PC-3 (cell line): Measurements from ENCODE around the gene PTTG1IP2. TPM values are rescaled to one million over a fixed set of nuclear protein-coding genes. Genes with fewer than 3 reads are reported as not detected.

Experiments
- ATAC-seq: fragments of 200-7000 bp; cut with Tn5 transposase; 2 replicates; pipeline ENCODE4 v1.9.1; 2020; ENCODE audit warnings: mild to moderate bottlenecking, moderate library complexity
- BruUV-seq: library from RNA; stranded (reverse); fragments of 400-500 nt; replicated peaks from 2 replicates; lab custom pipeline; 2021; lab: Mats Ljungman, UMichigan
- CTCF ChIA-PET: fragments of 300-600 bp; sonication (Branson Sonifier 250); formaldehyde crosslinking; loops from one replicate; lab custom pipeline; 2022; ENCODE audit warnings: antibody characterized with exemption; lab: Charles Lee
- POLR2A ChIA-PET: fragments of 300-600 bp; sonication (Branson Sonifier 250); formaldehyde crosslinking; loops from one replicate; lab custom pipeline; 2022; ENCODE audit warnings: antibody characterized with exemption; ENCODE audit not compliant: unreplicated experiment; lab: Charles Lee
- DNase-seq: peaks from one replicate; pipeline ENCODE4 v3.0.0-alpha.2; 2015
- H2AFZ ChIP-seq: fragments of 300-600 bp; sonication (generic); 2 replicates; pipeline ENCODE4 v1.6.0; 2016; ENCODE audit warnings: antibody characterized with exemption, low read length
- H3F3A ChIP-seq: fragments of 300-600 bp; sonication (generic); one replicate; pipeline ENCODE4 v1.6.0; 2017; ENCODE audit warnings: antibody characterized with exemption, low read length, control low read depth, mild to moderate bottlenecking; ENCODE audit not compliant: unreplicated experiment
- H3K27ac ChIP-seq: fragments of 300-600 bp; sonication (generic); 2 replicates; pipeline ENCODE4 v1.5.1; 2016; ENCODE audit warnings: mild to moderate bottlenecking, low read length
- H3K27me3 ChIP-seq: fragments of 300-600 bp; sonication (generic); 2 replicates; pipeline ENCODE4 v1.6.1; 2016; ENCODE audit warnings: low read length, mixed read lengths
- H3K36me3 ChIP-seq: fragments of 300-600 bp; sonication (generic); 2 replicates; pipeline ENCODE4 v1.6.1; 2016; ENCODE audit warnings: low read depth, mixed run types, low read length, mixed read lengths
- H3K4me1 ChIP-seq: fragments of 300-600 bp; sonication (generic); 2 replicates; pipeline ENCODE4 v1.5.1; 2016; ENCODE audit warnings: low read length; ENCODE audit not compliant: insufficient read depth
- H3K4me2 ChIP-seq: fragments of 300-600 bp; sonication (generic); 2 replicates; pipeline ENCODE4 v1.6.0; 2016; ENCODE audit warnings: low read length
- H3K4me3 ChIP-seq: fragments of 300-600 bp; sonication (generic); 2 replicates; pipeline ENCODE4 v1.5.1; 2016; ENCODE audit warnings: mild to moderate bottlenecking, low read length, mixed read lengths
- H3K79me2 ChIP-seq: fragments of 300-600 bp; sonication (generic); 2 replicates; pipeline ENCODE4 v1.6.1; 2017; ENCODE audit warnings: low read length, mixed read lengths
- H3K9ac ChIP-seq: fragments of 300-600 bp; sonication (generic); 2 replicates; pipeline ENCODE4 v1.6.0; 2016; ENCODE audit warnings: mild to moderate bottlenecking, low read length
- H3K9me2 ChIP-seq: fragments of 300-600 bp; sonication (generic); replicated peaks from 2 replicates; pipeline ENCODE4 v1.6.1; 2016; ENCODE audit warnings: mixed run types, low read length, mixed read lengths
- H3K9me3 ChIP-seq: fragments of 300-600 bp; sonication (generic); 2 replicates; pipeline ENCODE4 v1.6.1; 2016; ENCODE audit warnings: low read length, mixed read lengths
- H4K20me1 ChIP-seq: fragments of 300-600 bp; sonication (generic); 2 replicates; pipeline ENCODE4 v1.6.1; 2016; ENCODE audit warnings: low read length, mixed read lengths
- CTCF ChIP-seq: fragments of 300-600 bp; sonication (generic); conservative IDR thresholded peaks from 2 replicates; pipeline ENCODE4 v1.5.1; 2017; ENCODE audit warnings: antibody characterized with exemption, low read depth, mild to moderate bottlenecking, low read length
- EZH2 ChIP-seq: fragments of 300-600 bp; sonication (generic); IDR thresholded peaks from one replicate; pipeline ENCODE4 v1.6.1; 2017; ENCODE audit warnings: antibody characterized with exemption, mild to moderate bottlenecking, low read length; ENCODE audit not compliant: unreplicated experiment
- EZH2phosphoT487 ChIP-seq: fragments of 300-600 bp; sonication (generic); IDR thresholded peaks from 2 replicates; pipeline ENCODE4 v1.6.1; 2018; ENCODE audit warnings: mild to moderate bottlenecking, antibody characterized with exemption, low read length, borderline replicate concordance
- intact Hi-C: fragments of 100-400 bp; cut with micrococcal nuclease; formaldehyde crosslinking; loops from 2 replicates; pipeline ENCODE4 v1.9.0; 2023
- total RNA-seq: library from RNA; depleted of rRNA; stranded (reverse); fragments of >200 nt; gene quantifications from 2 replicates; pipeline ENCODE4 v1.2.3, GENCODE V29; 2014

Gene PTTG1IP2
- total RNA-seq, 1 experiment from 2014 or later, result not detected

GRCh38 chr7:90485734-90486316 lies 16.4 kb downstream of the PTTG1IP2 start:
- ChIA-PET CTCF (no interaction called here), POLR2A (no interaction called here)
- no peaks in the 10 kb centered on the region for H4K20me1 ChIP-seq
- no peak overlapping the region for H3K9ac ChIP-seq
- H3K27ac ChIP-seq, result no peak overlapping the region
- H3F3A ChIP-seq, result no peaks in the 10 kb centered on the region
- H3K79me2 ChIP-seq, result no peaks in the 10 kb centered on the region
- no peaks in the 10 kb centered on the region for H3K27me3 ChIP-seq
- no peak overlapping the region for H3K4me3 ChIP-seq
- no peaks in the 10 kb centered on the region for H3K9me3 ChIP-seq
- H3K36me3 ChIP-seq, result no peaks in the 10 kb centered on the region
- no peaks in the 10 kb centered on the region for H3K9me2 ChIP-seq
- no TSS peak for BruUV-seq
- H3K4me1 ChIP-seq, result peaks cover 17% of the 10 kb centered on the region
- H3K4me2 ChIP-seq, result no peak overlapping the region
- no peak for ATAC-seq
- DNase-seq, result no peak
- TF ChIP-seq CTCF (no peak), EZH2phosphoT487 (no peak)
- no peak overlapping the region for H2AFZ ChIP-seq
- intact Hi-C loops, result no loop called here

GRCh38 chr7:90487808-90488207 lies 18.4 kb downstream of the PTTG1IP2 start:
- Histone ChIP-seq H3K9me2 (no peaks in the 10 kb centered on the region), H3K4me1 (peaks cover 17% of the 10 kb centered on the region), H3K27me3 (no peaks in the 10 kb centered on the region), H3K27ac (peak overlapping the region; percentile 24; the same call in 1 of the 2 replicates), H4K20me1 (no peaks in the 10 kb centered on the region), H3K4me3 (peak overlapping the region; percentile 34; the same call in 1 of the 2 replicates), H3F3A (no peaks in the 10 kb centered on the region), H3K36me3 (no peaks in the 10 kb centered on the region), H2AFZ (peak overlapping the region; percentile 20; the same call in 1 of the 2 replicates), H3K4me2 (peak overlapping the region; percentile 61), H3K9ac (no peak overlapping the region), H3K79me2 (no peaks in the 10 kb centered on the region), H3K9me3 (no peaks in the 10 kb centered on the region)
- BruUV-seq, result no TSS peak
- ATAC-seq (peak; percentile 62), DNase-seq (peak; percentile 21)
- intact Hi-C loops, result no loop called here
- ChIA-PET CTCF (interaction anchor here (1.0 kb wide), 1 partner anchor 32 kb away, joined by 3 read pairs; no protein-coding TSS in a partner anchor), POLR2A (no interaction called here)
- TF ChIP-seq EZH2phosphoT487 (no peak), EZH2 (no peak)

- ChIA-PET POLR2A (no interaction called here), CTCF (interaction anchor here (1.0 kb wide), 1 partner anchor 33 kb away, joined by 3 read pairs; no protein-coding TSS in a partner anchor)
- ATAC-seq, result peak; percentile 85
Observed at GRCh38 chr7:90488220-90488619, 18.8 kb downstream of the PTTG1IP2 start.

More at GRCh38 chr7:90488220-90488619, 18.8 kb downstream of the PTTG1IP2 start:
- no peaks in the 10 kb centered on the region for H3K9me3 ChIP-seq
- no peaks in the 10 kb centered on the region for H3K79me2 ChIP-seq
- no peaks in the 10 kb centered on the region for H3F3A ChIP-seq
- no TSS peak for BruUV-seq
- DNase-seq, result peak; percentile 51
- H3K9ac ChIP-seq, result no peak overlapping the region
- peak overlapping the region; percentile 34; the same call in 1 of the 2 replicates for H3K4me3 ChIP-seq
- H4K20me1 ChIP-seq, result no peaks in the 10 kb centered on the region
- peak overlapping the region; percentile 20; the same call in 1 of the 2 replicates for H2AFZ ChIP-seq
- TF ChIP-seq EZH2 (no peak), EZH2phosphoT487 (no peak), CTCF (no peak)
- intact Hi-C loops, result no loop called here
- no peaks in the 10 kb centered on the region for H3K27me3 ChIP-seq
- H3K27ac ChIP-seq, result peak overlapping the region; percentile 24; the same call in 1 of the 2 replicates
- H3K4me1 ChIP-seq, result peaks cover 17% of the 10 kb centered on the region
- no peaks in the 10 kb centered on the region for H3K9me2 ChIP-seq
- H3K36me3 ChIP-seq, result no peaks in the 10 kb centered on the region
- H3K4me2 ChIP-seq, result peak overlapping the region; percentile 61
